Activated T-cell treated with anti-CD3 and anti-CD28 coated beads, Interleukin-2, amount 50 U/mL, for 4 hours (primary cell): ENCODE results near the gene CETP. TPM values are rescaled to one million over a fixed set of nuclear protein-coding genes. Genes with fewer than 3 reads are reported as not detected.
"Not testable (repeated sequence)": the region's sequence is repeated elsewhere in the genome, so short reads cannot be mapped to it uniquely, and the experiment has no call there.

Experiments used
- ATAC-seq, 2 donors: fragments of 200-7000 bp; cut with Tn5 transposase; one replicate each; pipeline ENCODE4 v1.10.0; 2021
- DNase-seq: peaks from one replicate; pipeline ENCODE4 v3.0.0-alpha.2; 2020
- H3K27me3 Mint-ChIP-seq: one replicate; pipeline ENCODE4 v1.8.0; 2021; ENCODE audit warnings: low read depth, mixed read lengths
- H3K36me3 Mint-ChIP-seq: one replicate; pipeline ENCODE4 v1.8.0; 2022; ENCODE audit warnings: mixed read lengths; ENCODE audit not compliant: insufficient read depth
- H3K4me1 Mint-ChIP-seq: one replicate; pipeline ENCODE4 v1.8.0; 2021; ENCODE audit warnings: low read depth, mixed read lengths
- H3K4me3 Mint-ChIP-seq: one replicate; pipeline ENCODE4 v1.8.0; 2021; ENCODE audit warnings: mild to moderate bottlenecking, moderate library complexity, mixed read lengths
- H3K9me3 Mint-ChIP-seq: one replicate; pipeline ENCODE4 v1.8.0; 2021; ENCODE audit warnings: mixed read lengths
- total RNA-seq, 3 donors: library from RNA; stranded (reverse); gene quantifications; one replicate each; pipeline ENCODE4 v1.2.1, GENCODE V29; 2021

CETP gene
- total RNA-seq, 3 donors from 2014 or later, result 0.11 TPM; not detected in 2

- peaks cover 19% of the 10 kb centered on the region for H3K4me1 Mint-ChIP-seq
- no peak overlapping the region for H3K4me3 Mint-ChIP-seq
- no peaks in the 10 kb centered on the region for H3K27me3 Mint-ChIP-seq
- DNase-seq (no peak), ATAC-seq (no peak)
- H3K9me3 Mint-ChIP-seq, result no peaks in the 10 kb centered on the region
- H3K36me3 Mint-ChIP-seq, result no peaks in the 10 kb centered on the region
Observed at GRCh38 chr16:56961386-56961785, 364 bp upstream of the CETP start.

- H3K36me3 Mint-ChIP-seq, result no peaks in the 10 kb centered on the region
- no peaks in the 10 kb centered on the region for H3K27me3 Mint-ChIP-seq
- ATAC-seq (peak; percentile 91 to 92), DNase-seq (peak; percentile 97)
- peaks cover 19% of the 10 kb centered on the region for H3K4me1 Mint-ChIP-seq
- no peak overlapping the region for H3K4me3 Mint-ChIP-seq
- H3K9me3 Mint-ChIP-seq, result no peaks in the 10 kb centered on the region
Observed at GRCh38 chr16:56964243-56965148, 2.7 kb downstream of the CETP start.

GRCh38 chr16:56965149-56966092, 3.7 kb downstream of the CETP start:
- no peaks in the 10 kb centered on the region for H3K9me3 Mint-ChIP-seq
- H3K27me3 Mint-ChIP-seq, result no peaks in the 10 kb centered on the region
- ATAC-seq, result peak; percentile 20 to 36
- H3K4me1 Mint-ChIP-seq, result peaks cover 19% of the 10 kb centered on the region
- no peak overlapping the region for H3K4me3 Mint-ChIP-seq
- DNase-seq, result no peak
- H3K36me3 Mint-ChIP-seq, result no peaks in the 10 kb centered on the region

- Mint-ChIP-seq H3K36me3 (no peaks in the 10 kb centered on the region), H3K4me3 (no peak overlapping the region), H3K4me1 (peaks cover 20% of the 10 kb centered on the region), H3K27me3 (no peaks in the 10 kb centered on the region), H3K9me3 (no peaks in the 10 kb centered on the region)
- DNase-seq (no peak), ATAC-seq (no peak)
Observed at GRCh38 chr16:56966093-56966475, 4.3 kb downstream of the CETP start.

- Mint-ChIP-seq H3K4me3 (no peak overlapping the region), H3K36me3 (no peaks in the 10 kb centered on the region), H3K9me3 (no peaks in the 10 kb centered on the region), H3K4me1 (peaks cover 27% of the 10 kb centered on the region), H3K27me3 (no peaks in the 10 kb centered on the region)
- DNase-seq (no peak), ATAC-seq (no peak)
Observed at GRCh38 chr16:56967733-56968132, 6.0 kb downstream of the CETP start.

GRCh38 chr16:56969769-56970168, 8.0 kb downstream of the CETP start:
- DNase-seq, result no peak
- Mint-ChIP-seq H3K36me3 (no peaks in the 10 kb centered on the region), H3K9me3 (no peaks in the 10 kb centered on the region), H3K4me1 (peaks cover 39% of the 10 kb centered on the region), H3K27me3 (no peaks in the 10 kb centered on the region), H3K4me3 (no peak overlapping the region)
- no peak for ATAC-seq

- no peak for DNase-seq
Observed at GRCh38 chr16:56970934-56971767, 9.4 kb downstream of the CETP start.

GRCh38 chr16:56971768-56972043, 10.0 kb downstream of the CETP start:
- DNase-seq, result no peak
- H3K4me1 Mint-ChIP-seq, result peaks cover 39% of the 10 kb centered on the region

More at GRCh38 chr16:56970934-56971767, 9.4 kb downstream of the CETP start:
- Mint-ChIP-seq H3K27me3 (no peaks in the 10 kb centered on the region), H3K9me3 (no peaks in the 10 kb centered on the region), H3K4me1 (peaks cover 39% of the 10 kb centered on the region), H3K36me3 (no peaks in the 10 kb centered on the region), H3K4me3 (no peak overlapping the region)
- ATAC-seq, result no peak

GRCh38 chr16:56972403-56973293, 10.9 kb downstream of the CETP start:
- DNase-seq, result no peak
- Mint-ChIP-seq H3K9me3 (no peaks in the 10 kb centered on the region), H3K36me3 (no peaks in the 10 kb centered on the region), H3K4me3 (no peak overlapping the region), H3K27me3 (no peaks in the 10 kb centered on the region), H3K4me1 (peaks cover 39% of the 10 kb centered on the region)
- no peak for ATAC-seq

More at GRCh38 chr16:56971768-56972043, 10.0 kb downstream of the CETP start:
- Mint-ChIP-seq H3K9me3 (no peaks in the 10 kb centered on the region), H3K27me3 (no peaks in the 10 kb centered on the region), H3K4me3 (no peak overlapping the region), H3K36me3 (no peaks in the 10 kb centered on the region)
- ATAC-seq, result no peak

GRCh38 chr16:56973294-56973689, 11.5 kb downstream of the CETP start:
- H3K9me3 Mint-ChIP-seq, result no peaks in the 10 kb centered on the region
- H3K27me3 Mint-ChIP-seq, result no peaks in the 10 kb centered on the region
- no peak for ATAC-seq
- H3K36me3 Mint-ChIP-seq, result no peaks in the 10 kb centered on the region
- peaks cover 39% of the 10 kb centered on the region for H3K4me1 Mint-ChIP-seq
- no peak overlapping the region for H3K4me3 Mint-ChIP-seq
- no peak for DNase-seq

GRCh38 chr16:56973899-56974298, 12.1 kb downstream of the CETP start:
- H3K4me1 Mint-ChIP-seq, result peaks cover 39% of the 10 kb centered on the region
- DNase-seq, H3K9me3 Mint-ChIP-seq: not testable (repeated sequence)

GRCh38 chr16:56974549-56975300, 13.0 kb downstream of the CETP start:
- Mint-ChIP-seq H3K9me3 (no peaks in the 10 kb centered on the region), H3K36me3 (no peaks in the 10 kb centered on the region), H3K4me3 (no peak overlapping the region), H3K27me3 (no peaks in the 10 kb centered on the region), H3K4me1 (peaks cover 39% of the 10 kb centered on the region)
- ATAC-seq, result no peak
- DNase-seq, result no peak

More at GRCh38 chr16:56973899-56974298, 12.1 kb downstream of the CETP start:
- H3K4me3 Mint-ChIP-seq, H3K27me3 Mint-ChIP-seq, ATAC-seq, H3K36me3 Mint-ChIP-seq: not testable (repeated sequence)

- Mint-ChIP-seq H3K4me3 (no peak overlapping the region), H3K4me1 (peaks cover 45% of the 10 kb centered on the region), H3K36me3 (no peaks in the 10 kb centered on the region), H3K9me3 (no peaks in the 10 kb centered on the region), H3K27me3 (no peaks in the 10 kb centered on the region)
- ATAC-seq (no peak), DNase-seq (no peak)
Observed at GRCh38 chr16:56975714-56976113, 14.0 kb downstream of the CETP start.
